Mononuclear cell (primary cell): ENCODE results near the gene MTOR. TPM values are rescaled to one million over a fixed set of nuclear protein-coding genes. Genes with fewer than 3 reads are reported as not detected.
"Not testable (repeated sequence)": the region's sequence is repeated elsewhere in the genome, so short reads cannot be mapped to it uniquely, and the experiment has no call there.

Experiments
- H3K27me3 ChIP-seq: 2 replicates; pipeline ENCODE4 v1.6.0; 2011; ENCODE audit warnings: low read length, control low read depth; ENCODE audit not compliant: insufficient read depth
- H3K4me1 ChIP-seq: 2 replicates; pipeline ENCODE4 v1.5.1; 2011; ENCODE audit warnings: mild to moderate bottlenecking, low read length, control low read depth; ENCODE audit not compliant: insufficient read depth
- H3K4me3 ChIP-seq: 2 replicates; pipeline ENCODE4 v1.5.1; 2011; ENCODE audit warnings: mild to moderate bottlenecking, low read length, moderate library complexity
- H3K9me3 ChIP-seq: 2 replicates; pipeline ENCODE4 v1.5.1; 2011; ENCODE audit warnings: low read depth, mild to moderate bottlenecking, control low read depth, low read length
- total RNA-seq: library from RNA; depleted of rRNA; stranded (reverse); fragments of >200 nt; gene quantifications from one replicate; pipeline ENCODE4 v1.2.3, GENCODE V29; 2012

Gene MTOR
- total RNA-seq, 1 donor: 21.9 TPM

- Histone ChIP-seq H3K4me1 (no peaks in the 10 kb centered on the region), H3K4me3 (no peak overlapping the region), H3K9me3 (no peaks in the 10 kb centered on the region), H3K27me3 (no peaks in the 10 kb centered on the region)
Measured at GRCh38 chr1:11187931-11188330, 74.4 kb downstream of the MTOR start.

GRCh38 chr1:11187494-11187893 is 74.9 kb downstream of the MTOR start:
- Histone ChIP-seq H3K4me3 (no peak overlapping the region), H3K9me3 (no peaks in the 10 kb centered on the region), H3K27me3 (no peaks in the 10 kb centered on the region), H3K4me1 (no peaks in the 10 kb centered on the region)

DNA sequence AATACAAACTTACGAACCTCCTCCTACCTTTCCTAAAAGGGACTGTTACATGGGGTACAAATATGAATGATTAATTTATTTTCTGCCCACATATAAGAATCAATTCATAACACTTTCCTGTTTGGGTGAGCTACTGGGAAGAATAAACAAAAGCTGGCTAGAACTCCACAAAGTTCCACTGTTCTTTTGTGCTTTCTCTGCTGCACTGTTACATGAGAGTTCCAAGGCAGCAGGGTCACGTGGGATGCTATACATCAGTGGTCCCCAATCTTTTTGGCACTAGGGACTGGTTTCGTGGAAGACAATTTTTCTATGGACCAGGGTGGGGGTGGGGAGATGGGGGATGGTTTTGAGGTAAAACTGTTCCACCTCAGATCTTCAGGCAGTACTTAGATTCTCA is 75.4 kb downstream of the MTOR start:
- Histone ChIP-seq H3K27me3 (no peaks in the 10 kb centered on the region), H3K9me3 (no peaks in the 10 kb centered on the region), H3K4me1 (no peaks in the 10 kb centered on the region), H3K4me3 (no peak overlapping the region)

DNA sequence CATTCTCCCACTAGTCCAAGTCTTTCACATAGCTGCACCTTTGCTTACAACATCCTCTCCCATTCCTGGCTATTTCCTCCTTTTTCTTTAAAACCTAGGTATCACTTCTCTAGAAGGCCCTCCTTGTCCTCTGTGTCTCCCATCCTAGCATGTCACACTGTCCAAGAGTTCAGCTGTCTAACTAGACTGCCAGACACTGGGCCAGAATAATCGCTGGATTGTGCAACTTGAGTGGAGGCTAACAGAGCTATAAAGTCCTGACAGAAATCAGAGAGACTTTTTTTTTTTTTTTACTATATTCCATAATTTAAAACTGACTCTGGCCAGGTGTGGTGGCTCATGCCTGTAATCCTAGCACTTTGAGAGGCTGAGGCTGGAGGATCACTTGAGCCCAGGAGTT is 77.4 kb downstream of the MTOR start:
- no peak overlapping the region for H3K4me3 ChIP-seq

GRCh38 chr1:11182884-11183283 is 79.5 kb downstream of the MTOR start:
- no peaks in the 10 kb centered on the region for H3K27me3 ChIP-seq
- H3K4me1 ChIP-seq: no peaks in the 10 kb centered on the region
- H3K9me3 ChIP-seq: no peaks in the 10 kb centered on the region
- no peak overlapping the region for H3K4me3 ChIP-seq

More for the DNA sequence above, 77.4 kb downstream of the MTOR start:
- H3K4me1 ChIP-seq: no peaks in the 10 kb centered on the region
- no peaks in the 10 kb centered on the region for H3K9me3 ChIP-seq
- no peaks in the 10 kb centered on the region for H3K27me3 ChIP-seq

DNA sequence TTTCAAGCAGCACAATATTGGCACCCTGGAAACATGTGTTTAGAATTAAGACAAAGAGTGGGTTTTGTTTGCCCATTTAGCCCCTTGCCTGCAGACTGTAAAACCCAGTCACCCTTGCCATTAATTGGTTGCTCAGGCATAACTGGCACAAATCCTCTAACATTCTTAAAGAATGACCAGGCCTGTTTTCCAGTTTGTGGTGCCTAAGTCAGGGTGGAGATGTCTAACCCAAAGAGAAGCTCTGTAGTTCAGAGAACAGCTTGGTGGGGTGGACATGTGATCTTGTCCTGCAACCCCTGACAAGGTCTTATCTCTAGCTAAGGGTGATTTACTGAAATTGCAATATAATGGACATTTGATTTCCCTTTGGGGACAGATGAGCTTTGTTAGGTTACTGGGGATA is 82.0 kb downstream of the MTOR start:
- Histone ChIP-seq H3K27me3 (no peaks in the 10 kb centered on the region), H3K4me1 (no peaks in the 10 kb centered on the region), H3K4me3 (no peak overlapping the region), H3K9me3 (no peaks in the 10 kb centered on the region)

DNA sequence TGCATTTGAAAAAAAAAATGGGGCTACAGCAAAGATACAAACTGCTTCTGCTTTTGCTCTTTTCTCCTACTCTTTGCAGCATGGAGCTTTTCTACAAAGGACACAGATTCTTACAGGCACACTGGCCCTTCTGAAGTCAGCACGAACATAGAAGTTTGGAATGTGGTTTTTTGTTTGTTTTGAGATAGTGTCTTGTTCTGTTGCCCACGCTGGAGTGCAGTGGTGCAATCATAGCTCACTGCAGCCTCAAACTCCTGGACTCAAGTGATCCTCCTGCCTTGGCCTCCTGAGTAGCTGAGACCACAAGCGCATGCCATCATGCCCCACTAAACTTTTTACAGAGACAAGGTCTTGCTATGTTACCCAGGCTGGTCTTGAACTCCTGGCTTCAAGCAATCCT is 82.6 kb downstream of the MTOR start:
- not testable (repeated sequence) for H3K9me3 ChIP-seq, H3K4me1 ChIP-seq, H3K27me3 ChIP-seq, H3K4me3 ChIP-seq

- Histone ChIP-seq H3K4me1 (no peaks in the 10 kb centered on the region), H3K4me3 (no peak overlapping the region), H3K9me3 (no peaks in the 10 kb centered on the region), H3K27me3 (no peaks in the 10 kb centered on the region)
Measured at GRCh38 chr1:11179125-11179524, 83.2 kb downstream of the MTOR start.

DNA sequence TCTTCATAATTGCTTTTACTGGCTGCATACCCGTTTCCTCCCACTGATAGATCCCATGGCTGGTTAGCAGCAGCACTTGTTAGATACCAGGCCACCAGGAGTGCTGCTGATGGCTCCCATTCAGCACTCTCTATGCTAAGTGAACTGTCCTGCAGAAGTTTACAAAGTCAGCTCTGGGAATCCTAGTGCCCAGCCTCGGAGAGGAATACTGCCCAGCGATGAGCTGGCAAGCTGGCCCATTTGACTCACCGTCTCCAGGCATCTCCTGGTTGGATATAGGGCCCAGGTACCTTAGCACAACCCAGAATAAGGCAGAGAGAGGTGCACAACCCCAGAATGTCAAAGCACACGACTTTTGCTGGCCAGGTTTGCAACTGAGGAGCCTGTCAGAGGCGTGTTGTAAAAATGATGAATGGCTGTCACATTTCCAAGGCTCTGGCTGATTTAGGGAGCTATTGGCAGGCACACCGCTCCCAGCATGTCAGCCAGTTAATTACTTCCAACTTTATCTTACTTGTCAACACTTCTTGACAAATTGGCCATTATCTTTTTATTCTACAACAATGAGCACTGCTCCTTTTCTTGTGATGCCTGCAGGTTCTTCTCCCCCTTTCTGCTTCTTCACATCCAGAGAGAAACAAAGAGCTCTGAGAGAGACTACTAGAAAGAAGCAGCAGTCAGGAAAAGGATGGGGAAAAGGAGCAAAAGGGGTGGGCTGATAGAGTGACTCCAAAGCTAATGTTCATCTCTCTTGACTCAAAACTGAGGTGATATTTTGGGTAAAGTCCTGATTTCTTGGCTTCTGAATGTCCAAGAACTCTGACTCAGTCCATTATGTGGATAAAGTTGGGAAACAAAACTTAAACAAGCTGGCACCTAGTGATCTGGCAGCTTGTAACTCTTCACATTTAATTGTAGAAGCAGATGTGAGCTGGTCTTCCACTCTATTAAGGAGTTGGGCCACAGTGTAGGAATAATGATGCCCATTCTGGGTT is 84.0 kb downstream of the MTOR start:
- no peaks in the 10 kb centered on the region for H3K4me1 ChIP-seq
- H3K27me3 ChIP-seq: no peaks in the 10 kb centered on the region
- no peak overlapping the region for H3K4me3 ChIP-seq
- H3K9me3 ChIP-seq: no peaks in the 10 kb centered on the region

DNA sequence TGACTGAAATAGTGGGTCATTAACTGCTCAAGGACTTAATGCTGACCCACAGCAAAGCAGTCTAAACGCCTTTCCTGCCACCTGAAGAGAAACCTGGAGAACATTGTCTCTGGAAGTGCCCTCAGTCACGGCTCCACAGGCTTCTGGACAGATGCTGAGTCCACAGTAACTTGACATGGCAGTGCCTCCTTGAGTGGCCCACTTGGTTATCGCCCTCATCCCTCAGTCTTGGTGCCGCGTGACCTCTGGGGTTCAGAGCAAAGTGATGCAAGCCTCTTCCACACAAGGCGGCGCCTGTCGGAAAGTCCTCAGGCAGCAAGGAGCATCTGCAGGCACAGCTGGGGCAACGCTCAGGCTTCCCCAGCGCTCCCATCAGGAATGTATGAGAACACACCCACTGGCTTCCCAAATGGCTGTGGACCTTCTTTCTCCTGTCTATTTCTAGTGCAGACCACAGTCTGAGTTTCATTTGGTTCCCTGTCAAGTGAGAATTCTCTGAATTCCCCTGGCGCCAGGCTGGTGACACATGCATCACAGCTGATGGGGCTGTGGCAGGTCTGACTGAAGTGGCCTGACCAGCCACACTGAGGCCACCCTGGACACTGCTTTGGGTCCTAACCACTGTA is 86.2 kb downstream of the MTOR start:
- Histone ChIP-seq H3K9me3 (no peaks in the 10 kb centered on the region), H3K27me3 (no peaks in the 10 kb centered on the region), H3K4me3 (no peak overlapping the region), H3K4me1 (no peaks in the 10 kb centered on the region)

DNA sequence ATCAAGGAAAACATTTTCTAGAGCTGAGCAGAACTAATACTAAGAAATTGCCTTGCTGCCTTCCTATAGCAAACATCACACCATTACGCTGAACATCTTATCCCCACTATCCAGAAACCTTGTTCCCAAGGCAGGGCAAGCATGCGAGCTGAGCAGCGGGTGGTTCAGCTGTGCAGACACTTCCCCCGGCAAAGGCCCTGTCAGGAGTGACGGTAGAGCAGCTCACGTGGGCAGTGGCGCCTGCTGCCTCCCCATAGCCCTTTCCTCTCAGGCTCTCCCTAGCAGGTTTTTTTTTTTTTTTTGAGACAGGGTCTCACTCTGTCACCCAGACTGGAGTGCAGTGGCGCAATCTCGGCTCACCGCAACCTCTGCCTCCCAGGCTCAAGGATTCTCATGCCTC is 86.9 kb downstream of the MTOR start:
- no peaks in the 10 kb centered on the region for H3K4me1 ChIP-seq
- H3K4me3 ChIP-seq: no peak overlapping the region
- H3K9me3 ChIP-seq: no peaks in the 10 kb centered on the region

GRCh38 chr1:11174261-11174942 is 87.9 kb downstream of the MTOR start:
- H3K9me3 ChIP-seq: no peaks in the 10 kb centered on the region
- no peaks in the 10 kb centered on the region for H3K27me3 ChIP-seq
- no peak overlapping the region for H3K4me3 ChIP-seq
- H3K4me1 ChIP-seq: no peaks in the 10 kb centered on the region

More for the DNA sequence above, 86.9 kb downstream of the MTOR start:
- H3K27me3 ChIP-seq: no peaks in the 10 kb centered on the region

DNA sequence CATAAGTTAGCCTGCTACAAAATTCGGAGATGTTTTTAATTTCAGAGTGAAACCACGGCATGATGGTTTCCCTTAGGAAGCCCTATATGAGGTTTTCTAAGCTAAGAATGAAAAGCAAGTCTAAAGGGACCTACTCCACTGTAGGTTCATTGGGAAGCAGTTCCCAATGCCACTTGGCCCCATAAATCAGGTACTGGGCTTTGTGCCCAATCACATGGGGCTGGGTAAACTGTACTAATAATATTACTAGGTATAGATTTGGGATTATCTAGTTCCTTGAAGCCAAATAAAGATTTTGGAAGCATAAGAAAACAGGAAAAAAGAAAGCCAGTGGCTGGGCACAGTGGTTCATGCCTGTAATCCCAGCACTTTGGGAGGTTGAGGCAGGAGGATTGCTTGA is 92.2 kb downstream of the MTOR start:
- no peaks in the 10 kb centered on the region for H3K27me3 ChIP-seq

GRCh38 chr1:11169202-11169601 is 93.1 kb downstream of the MTOR start:
- Histone ChIP-seq H3K4me3 (no peak overlapping the region), H3K27me3 (no peaks in the 10 kb centered on the region), H3K4me1 (no peaks in the 10 kb centered on the region), H3K9me3 (no peaks in the 10 kb centered on the region)

More for the DNA sequence above, 92.2 kb downstream of the MTOR start:
- H3K9me3 ChIP-seq: no peaks in the 10 kb centered on the region
- H3K4me1 ChIP-seq: no peaks in the 10 kb centered on the region
- no peak overlapping the region for H3K4me3 ChIP-seq

DNA sequence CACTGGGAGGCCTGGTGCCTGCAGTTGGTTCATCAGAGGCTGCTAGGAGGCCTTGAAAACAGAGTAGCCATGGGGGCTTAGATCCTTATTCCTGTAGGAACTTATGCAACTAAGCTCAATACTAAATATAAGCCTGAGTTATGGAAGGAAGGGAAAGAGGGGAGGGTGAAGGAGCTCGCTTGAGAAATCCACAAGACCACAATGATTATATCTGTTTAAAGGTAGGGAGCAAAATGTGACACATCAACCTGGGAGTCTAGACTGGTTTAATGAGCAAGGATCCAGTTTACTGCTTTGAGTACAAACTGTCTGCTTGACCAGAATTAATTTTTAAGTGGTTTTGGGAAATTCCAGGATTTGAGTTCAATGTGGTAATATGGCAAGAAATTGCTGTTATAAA is 93.6 kb downstream of the MTOR start:
- Histone ChIP-seq H3K27me3 (no peaks in the 10 kb centered on the region), H3K4me1 (no peaks in the 10 kb centered on the region), H3K9me3 (no peaks in the 10 kb centered on the region), H3K4me3 (no peak overlapping the region)
